Measurements from ENCODE around the gene PANK4. TPM values are rescaled to one million over a fixed set of nuclear protein-coding genes. Genes with fewer than 3 reads are reported as not detected.

Gene PANK4
- total RNA-seq, 1 donor from 2014 or later = 45.5 TPM

DNA sequence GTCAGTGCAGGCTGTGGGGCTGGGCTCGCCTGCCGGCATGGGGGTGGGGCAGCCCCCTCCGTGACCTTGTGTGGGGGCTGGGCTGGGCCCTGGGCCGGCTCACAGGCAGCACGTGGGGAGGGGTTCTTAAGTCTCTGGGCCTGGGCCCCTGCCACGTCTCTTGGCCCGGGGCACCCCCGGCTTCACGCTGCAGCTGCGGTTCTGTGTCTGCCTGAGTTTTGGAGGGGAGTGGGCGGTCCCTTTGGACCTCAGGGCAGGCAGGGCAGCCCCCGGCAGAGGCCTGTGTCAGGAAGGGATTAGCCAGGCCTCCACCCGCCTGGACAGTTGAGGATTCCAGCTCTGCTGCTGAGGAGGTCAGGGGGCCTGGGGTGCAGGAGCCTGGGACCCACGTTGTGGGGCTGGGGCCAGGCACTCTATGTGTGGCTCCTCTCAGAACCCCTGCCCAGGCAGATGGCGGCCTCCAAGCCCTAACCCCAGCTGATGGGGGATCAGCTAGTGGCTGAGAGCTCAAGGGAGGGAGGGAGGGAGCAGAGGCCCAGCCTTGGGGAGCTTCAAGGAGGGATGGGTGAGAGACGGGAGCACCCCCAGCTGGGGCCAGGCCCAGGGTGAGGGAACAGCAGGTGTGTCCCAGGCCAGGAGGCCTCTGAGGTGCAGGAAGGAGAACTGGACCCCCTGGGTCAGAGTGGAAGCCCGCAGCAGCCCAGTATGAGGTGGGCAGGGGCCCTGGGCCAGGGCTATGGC is 52.1 kb downstream of the PANK4 start:
- peak; percentile 6 for ATAC-seq (ENCODE audit: poor library complexity)
- intact Hi-C loops (cut with DNase I) = no loop called here
- no peak for DNase-seq

DNA sequence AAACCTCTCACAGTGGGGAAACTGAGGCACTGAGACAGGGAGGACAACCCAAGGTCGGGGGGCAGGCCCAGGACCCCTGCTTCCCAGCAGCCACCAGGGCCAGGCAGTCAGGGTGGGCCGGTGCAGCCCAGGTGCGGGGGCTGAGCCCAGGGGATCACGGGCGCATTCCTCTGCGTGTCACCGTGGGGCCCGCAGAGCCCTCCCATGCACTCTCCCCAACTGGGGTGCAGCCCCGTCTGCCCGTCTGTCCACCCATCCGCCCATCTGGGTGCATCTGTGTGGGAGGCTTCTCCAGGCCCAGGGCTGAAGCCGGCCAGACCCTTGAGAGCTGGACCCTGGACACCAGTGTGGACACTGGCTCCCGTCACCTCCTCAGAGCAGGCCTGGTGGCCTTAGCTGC is 53.2 kb downstream of the PANK4 start:
- ATAC-seq (ENCODE audit: poor library complexity) = no peak
- DNase-seq = no peak
- intact Hi-C loops (cut with DNase I) = no loop called here

- ATAC-seq (ENCODE audit: poor library complexity) (no peak), DNase-seq (no peak)
- intact Hi-C loops (cut with DNase I) = no loop called here
Observed at GRCh38 chr1:2472561-2473177, 53.7 kb downstream of the PANK4 start.

- intact Hi-C loops (cut with DNase I) = no loop called here
- ATAC-seq (ENCODE audit: poor library complexity) = no peak
Observed at GRCh38 chr1:2472109-2472508, 54.3 kb downstream of the PANK4 start.

GRCh38 chr1:2471587-2472001 is 54.8 kb downstream of the PANK4 start:
- ATAC-seq (ENCODE audit: poor library complexity) (no peak), DNase-seq (no peak)
- intact Hi-C loops (cut with DNase I) = no loop called here

More at GRCh38 chr1:2472109-2472508, 54.3 kb downstream of the PANK4 start:
- no peak for DNase-seq

DNA sequence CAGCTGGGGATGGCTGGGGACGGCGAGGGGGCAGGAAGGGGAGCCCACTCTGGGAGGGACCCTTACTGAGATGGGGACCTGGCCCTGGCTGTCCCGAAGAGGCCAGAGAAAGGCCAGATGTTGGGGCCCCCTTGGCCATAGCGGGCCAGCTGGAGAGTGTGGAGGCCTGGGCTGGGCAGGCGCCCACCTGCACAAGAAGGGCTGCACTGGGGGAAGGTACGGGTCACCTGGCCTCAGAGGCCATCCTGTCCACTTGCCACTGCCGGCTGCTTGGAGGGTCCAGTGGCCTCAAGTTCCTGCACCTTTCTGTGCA is 55.3 kb downstream of the PANK4 start:
- intact Hi-C loops (cut with DNase I) = no loop called here
- ATAC-seq (ENCODE audit: poor library complexity) = no peak
- DNase-seq = no peak

DNA sequence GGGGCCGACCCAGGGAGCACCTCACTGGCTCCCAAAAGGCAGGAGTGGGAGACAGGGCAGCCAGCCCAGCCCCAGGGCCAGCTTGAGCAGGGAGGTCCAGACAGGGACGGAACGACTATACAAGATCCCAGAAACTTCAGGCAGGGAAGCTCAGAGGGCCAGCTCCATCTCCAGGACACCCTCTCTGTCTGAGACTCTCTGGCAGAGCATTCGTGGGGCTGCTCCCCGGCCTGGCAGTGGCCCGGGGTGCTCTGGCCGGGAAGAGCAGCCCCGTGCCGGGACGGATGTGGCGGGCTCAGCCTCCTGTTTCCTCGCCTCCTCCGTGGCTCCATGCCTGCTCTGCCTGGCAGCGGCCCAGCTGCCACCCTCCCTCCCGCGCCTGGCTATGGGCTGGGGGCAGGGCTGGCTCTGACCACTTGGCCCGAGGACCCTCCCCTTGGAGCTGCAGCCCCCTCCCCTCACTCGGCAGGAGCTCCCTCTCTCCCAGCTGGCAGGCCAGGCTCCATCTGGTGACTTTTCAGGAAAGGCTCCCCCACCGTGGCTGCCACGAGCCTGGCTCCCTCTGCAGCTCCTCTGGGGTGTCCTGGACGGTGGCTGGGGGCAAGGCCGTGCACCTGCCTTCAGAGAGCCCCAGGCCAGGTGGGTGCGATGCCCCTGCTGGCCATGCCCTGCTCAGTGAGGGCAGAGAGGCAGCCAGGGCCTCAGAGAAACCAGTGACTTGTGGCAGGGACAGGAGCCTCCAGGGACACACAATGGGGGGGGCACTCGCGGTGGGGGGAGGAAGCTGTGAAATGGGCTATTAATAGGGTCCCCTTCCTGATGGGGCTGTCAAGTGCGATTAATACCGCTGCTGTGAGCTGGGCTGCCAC is 55.9 kb downstream of the PANK4 start:
- DNase-seq (no peak), ATAC-seq (ENCODE audit: poor library complexity) (no peak)
- intact Hi-C loops (cut with DNase I) = no loop called here

- ATAC-seq (ENCODE audit: poor library complexity) (no peak), DNase-seq (no peak)
- intact Hi-C loops (cut with DNase I) = no loop called here
Observed at GRCh38 chr1:2469103-2469940, 57.1 kb downstream of the PANK4 start.

GRCh38 chr1:2468540-2468939 is 57.9 kb downstream of the PANK4 start:
- ATAC-seq (ENCODE audit: poor library complexity) = no peak
- intact Hi-C loops (cut with DNase I) = no loop called here
- DNase-seq = no peak

DNA sequence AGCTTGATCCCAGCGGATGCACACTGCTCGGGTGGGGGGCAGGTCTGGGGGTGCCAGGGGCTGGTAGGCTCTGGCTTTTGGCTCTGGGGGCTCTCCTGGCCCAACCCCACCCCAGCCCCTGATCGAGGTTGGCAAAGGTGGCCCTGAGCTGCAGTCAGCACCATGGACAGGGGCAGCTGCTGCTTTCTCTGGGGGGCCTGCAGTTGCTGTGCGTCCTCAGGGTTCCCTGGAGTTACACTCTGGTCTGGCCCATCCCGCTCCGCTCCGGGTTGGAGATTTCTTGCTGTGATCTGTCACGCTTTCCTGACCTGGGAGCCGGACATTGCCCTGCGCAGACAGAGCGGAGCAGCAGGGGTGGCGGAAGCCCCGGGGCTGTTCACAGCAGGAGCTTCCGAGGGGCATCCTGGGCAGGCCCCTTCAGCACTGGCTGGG is 58.3 kb downstream of the PANK4 start:
- DNase-seq (no peak), ATAC-seq (ENCODE audit: poor library complexity) (no peak)
- intact Hi-C loops (cut with DNase I) = no loop called here

- no peak for DNase-seq
- intact Hi-C loops (cut with DNase I) = no loop called here
- ATAC-seq (ENCODE audit: poor library complexity) = no peak
Observed at GRCh38 chr1:2466958-2467554, 59.3 kb downstream of the PANK4 start.

- intact Hi-C loops (cut with DNase I) = no loop called here
- DNase-seq (no peak), ATAC-seq (ENCODE audit: poor library complexity) (no peak)
Observed at GRCh38 chr1:2466270-2466665, 60.1 kb downstream of the PANK4 start.

DNA sequence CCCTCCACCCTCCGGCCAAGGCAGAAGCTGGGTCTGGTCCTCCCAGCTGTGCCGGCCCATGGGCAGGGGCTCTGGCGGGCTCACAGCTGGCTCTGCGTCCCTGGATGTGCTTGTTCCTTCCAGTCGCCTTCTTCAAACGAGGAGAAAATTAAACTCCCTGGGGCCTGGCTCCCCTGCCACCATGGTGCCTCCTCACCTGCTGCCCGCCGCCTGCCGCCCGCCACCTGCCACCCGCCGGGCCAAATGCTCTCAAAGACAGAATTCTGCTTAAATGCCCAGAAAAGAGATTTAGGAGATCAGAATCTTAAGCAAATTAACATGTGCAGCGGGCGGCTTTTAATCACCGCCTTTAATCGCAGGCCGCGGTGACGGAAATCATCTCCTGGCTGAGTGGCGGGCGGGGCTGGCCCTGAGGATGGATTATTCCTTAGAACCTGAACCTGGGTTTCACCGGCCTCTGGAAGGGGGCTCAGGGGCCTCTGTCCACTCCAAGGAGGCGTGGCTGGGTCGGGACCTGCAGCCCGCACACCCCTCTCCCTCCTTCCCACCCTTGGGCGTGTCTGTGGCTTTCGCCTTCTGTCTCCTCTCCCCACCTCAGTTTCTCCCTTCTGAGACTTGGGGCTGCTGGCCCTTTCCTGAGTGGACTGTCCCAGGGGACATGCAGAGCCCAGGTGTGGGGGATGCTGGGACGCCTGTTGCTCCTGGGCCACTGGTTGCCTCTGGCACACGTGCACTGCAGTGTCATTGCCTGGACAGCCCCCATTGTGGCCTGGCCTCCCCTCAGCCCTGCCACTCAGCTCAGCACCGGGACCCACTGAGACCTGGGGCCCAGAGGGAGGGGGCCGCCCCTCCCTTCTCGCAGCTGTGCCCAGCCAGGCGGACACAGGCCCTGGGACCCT is 60.8 kb downstream of the PANK4 start:
- intact Hi-C loops (cut with DNase I) = no loop called here
- no peak for ATAC-seq (ENCODE audit: poor library complexity)
- no peak for DNase-seq

- no peak for ATAC-seq (ENCODE audit: poor library complexity)
- DNase-seq = no peak
- intact Hi-C loops (cut with DNase I) = no loop called here
Observed at GRCh38 chr1:2463396-2463795, 63.0 kb downstream of the PANK4 start.

- intact Hi-C loops (cut with DNase I) = no loop called here
- DNase-seq (no peak), ATAC-seq (ENCODE audit: poor library complexity) (no peak)
Observed at GRCh38 chr1:2462819-2463218, 63.6 kb downstream of the PANK4 start.

DNA sequence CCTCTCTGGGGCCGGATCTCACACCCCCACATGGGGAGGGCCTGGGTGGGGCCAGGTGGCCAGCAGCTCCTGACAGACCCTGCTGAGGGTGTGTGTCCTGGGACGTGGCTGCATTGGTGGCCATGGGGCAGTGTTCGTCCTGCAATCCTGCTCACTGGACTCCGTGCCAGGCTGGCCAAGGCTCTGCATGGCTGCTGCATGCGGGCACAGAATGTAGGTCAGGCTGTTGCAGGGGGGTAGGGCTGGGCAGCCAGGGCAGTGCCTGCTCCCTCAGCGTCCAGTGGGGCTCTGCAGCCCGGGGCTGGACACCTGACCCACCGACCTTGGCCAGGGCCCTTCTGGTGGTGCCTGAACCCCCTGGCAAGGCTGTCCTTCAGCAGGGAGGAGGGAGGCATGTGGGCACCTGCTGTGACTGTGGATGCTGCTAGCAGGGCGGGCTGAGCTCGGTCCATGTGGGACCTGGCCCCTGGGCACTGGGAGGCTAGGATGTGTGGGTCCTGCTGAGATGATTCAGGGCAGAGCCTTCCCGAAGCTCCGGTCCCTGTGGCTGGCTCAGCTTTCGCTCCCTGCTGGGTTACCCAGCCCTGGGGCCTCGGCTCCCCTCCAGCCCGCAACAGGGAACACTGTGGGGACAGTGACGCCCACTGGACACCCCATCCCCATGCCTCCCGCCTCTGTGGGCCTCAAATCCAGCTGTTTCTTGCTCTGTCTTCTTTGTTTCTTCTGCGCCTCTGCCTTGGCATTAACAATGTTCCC is 65.2 kb downstream of the PANK4 start:
- intact Hi-C loops (cut with DNase I) = no loop called here
- ATAC-seq (ENCODE audit: poor library complexity) (no peak), DNase-seq (no peak)

GRCh38 chr1:2460203-2460602 is 66.2 kb downstream of the PANK4 start:
- ATAC-seq (ENCODE audit: poor library complexity) (no peak), DNase-seq (no peak)
- intact Hi-C loops (cut with DNase I) = no loop called here
